GM10266 (cell line): ENCODE data around the gene LILRA5.

Experiments
- DNase-seq: peaks from one replicate; pipeline ENCODE4 v3.0.0; 2012; ENCODE audit errors: extremely low spot score
- CTCF ChIP-seq: IDR thresholded peaks from 2 replicates; pipeline ENCODE4 v1.5.1; 2012; ENCODE audit warnings: mild to moderate bottlenecking, low read depth; ENCODE audit not compliant: control insufficient read depth, insufficient read depth; ENCODE audit errors: missing control alignments

LILRA5 gene

GRCh38 chr19:54352546-54352945 is 39.6 kb upstream of the LILRA5 start:
- no peak for TF ChIP-seq CTCF
- DNase-seq, result no peak

GRCh38 chr19:54352041-54352440 is 39.1 kb upstream of the LILRA5 start:
- TF ChIP-seq CTCF, result no peak
- DNase-seq, result no peak

- no peak for DNase-seq
- TF ChIP-seq CTCF, result no peak
These were observed 38.5 kb upstream of the LILRA5 start for GRCh38 chr19:54351474-54351873.

- no peak for TF ChIP-seq CTCF
- DNase-seq, result no peak
These were observed 33.0 kb upstream of the LILRA5 start for GRCh38 chr19:54345938-54346386.

GRCh38 chr19:54343868-54344267 is 30.9 kb upstream of the LILRA5 start:
- no peak for TF ChIP-seq CTCF
- no peak for DNase-seq

- no peak for DNase-seq
- no peak for TF ChIP-seq CTCF
These were observed 28.3 kb upstream of the LILRA5 start for GRCh38 chr19:54341295-54341694.

GRCh38 chr19:54339646-54340358 is 26.8 kb upstream of the LILRA5 start:
- DNase-seq, result no peak
- TF ChIP-seq CTCF, result no peak
